Left colon (tissue), 2 donors: ENCODE measurements around the gene ZDHHC8. TPM values are rescaled to one million over a fixed set of nuclear protein-coding genes. Genes with fewer than 3 reads are reported as not detected.

ENCODE experiments used
- ATAC-seq: fragments of 200-7000 bp; cut with Tn5 transposase; one replicate; pipeline ENCODE4 v1.9.1; 2020; ENCODE audit warnings: mild to moderate bottlenecking, moderate library complexity
- DNase-seq, 2 donors: peaks; one replicate each; pipeline ENCODE4 v3.0.0-alpha.2; 2020
- intact Hi-C, 2 donors: fragments of 100-400 bp; cut with DNase I in 1 of 2; cut with micrococcal nuclease in 1 of 2; formaldehyde crosslinking; loops; one replicate each; pipeline versions ENCODE4 v1.11.2 to v1.14.0; 2022; cut with DNase I, micrococcal nuclease
- total RNA-seq, 2 donors: library from RNA; stranded (reverse); fragmentation: NEBNext Ultra II Directional; extraction: Animal tissue kit (Norgen Biotek cat#: 25700); gene quantifications; one replicate each; pipeline ENCODE4 v1.2.1, GENCODE V29; 2021
- donor health status: DM: no; HTN: no; CAD: no.
- donor health status: DM: yes; HTN: yes; CAD: no.

Gene ZDHHC8
- total RNA-seq, 2 donors from 2014 or later: 36.9 to 37.0 TPM

- intact Hi-C loops: no loop called here
- DNase-seq (no peak), ATAC-seq (no peak)
These were observed 6.1 kb upstream of the ZDHHC8 start for GRCh38 chr22:20125201-20126174.

GRCh38 chr22:20126284-20127029 lies 5.1 kb upstream of the ZDHHC8 start:
- ATAC-seq (no peak), DNase-seq (no peak)
- intact Hi-C loops: no loop called here

- DNase-seq: no peak
- ATAC-seq: no peak
- intact Hi-C loops: no loop called here
These were observed 4.2 kb upstream of the ZDHHC8 start for GRCh38 chr22:20127318-20127868.

GRCh38 chr22:20127869-20128618 lies 3.6 kb upstream of the ZDHHC8 start:
- no peak for ATAC-seq
- DNase-seq: no peak
- intact Hi-C loops: no loop called here

GRCh38 chr22:20128619-20128901 lies 3.0 kb upstream of the ZDHHC8 start:
- DNase-seq: no peak
- ATAC-seq: no peak
- intact Hi-C loops: no loop called here

GRCh38 chr22:20128902-20129746 lies 2.5 kb upstream of the ZDHHC8 start:
- intact Hi-C loops: no loop called here
- peak; percentile 24 for ATAC-seq
- DNase-seq: peak in 1 of 2 donors; percentile 37

GRCh38 chr22:20129747-20130014 lies 1.9 kb upstream of the ZDHHC8 start:
- intact Hi-C loops: no loop called here
- ATAC-seq (no peak), DNase-seq (no peak)

GRCh38 chr22:20130319-20130718 lies 1.3 kb upstream of the ZDHHC8 start:
- intact Hi-C loops: no loop called here
- DNase-seq (no peak), ATAC-seq (peak; percentile 38)

- intact Hi-C loops: no loop called here
- peak; percentile 82 to 90 for DNase-seq
- peak; percentile 83 for ATAC-seq
These were observed 640 bp upstream of the ZDHHC8 start for GRCh38 chr22:20130731-20131596.

GRCh38 chr22:20131859-20132685 lies 468 bp downstream of the ZDHHC8 start:
- DNase-seq: peak; percentile 42 to 48
- intact Hi-C loops: no loop called here
- ATAC-seq: peak; percentile 16

- DNase-seq (no peak), ATAC-seq (no peak)
- intact Hi-C loops: no loop called here
These were observed 1.2 kb downstream of the ZDHHC8 start for GRCh38 chr22:20132686-20133246.

GRCh38 chr22:20133930-20134549 lies 2.4 kb downstream of the ZDHHC8 start:
- no peak for DNase-seq
- no peak for ATAC-seq
- intact Hi-C loops: no loop called here

- intact Hi-C loops: no loop called here
- DNase-seq (no peak), ATAC-seq (no peak)
These were observed 3.7 kb downstream of the ZDHHC8 start for GRCh38 chr22:20135265-20135664.

GRCh38 chr22:20135806-20136602 lies 4.4 kb downstream of the ZDHHC8 start:
- intact Hi-C loops: no loop called here
- ATAC-seq (no peak), DNase-seq (no peak)

GRCh38 chr22:20136603-20136873 lies 4.9 kb downstream of the ZDHHC8 start:
- no peak for ATAC-seq

GRCh38 chr22:20137113-20137512 lies 5.5 kb downstream of the ZDHHC8 start:
- ATAC-seq: no peak
- intact Hi-C loops: no loop called here

More at GRCh38 chr22:20136603-20136873, 4.9 kb downstream of the ZDHHC8 start:
- no peak for DNase-seq
- intact Hi-C loops: no loop called here

More at GRCh38 chr22:20137113-20137512, 5.5 kb downstream of the ZDHHC8 start:
- DNase-seq: no peak
